ENCODE data around the gene SYNPR.

GRCh38 chr3:63370094-63370493 lies 92.0 kb downstream of the SYNPR start:
- TF ChIP-seq, protein P1, sequence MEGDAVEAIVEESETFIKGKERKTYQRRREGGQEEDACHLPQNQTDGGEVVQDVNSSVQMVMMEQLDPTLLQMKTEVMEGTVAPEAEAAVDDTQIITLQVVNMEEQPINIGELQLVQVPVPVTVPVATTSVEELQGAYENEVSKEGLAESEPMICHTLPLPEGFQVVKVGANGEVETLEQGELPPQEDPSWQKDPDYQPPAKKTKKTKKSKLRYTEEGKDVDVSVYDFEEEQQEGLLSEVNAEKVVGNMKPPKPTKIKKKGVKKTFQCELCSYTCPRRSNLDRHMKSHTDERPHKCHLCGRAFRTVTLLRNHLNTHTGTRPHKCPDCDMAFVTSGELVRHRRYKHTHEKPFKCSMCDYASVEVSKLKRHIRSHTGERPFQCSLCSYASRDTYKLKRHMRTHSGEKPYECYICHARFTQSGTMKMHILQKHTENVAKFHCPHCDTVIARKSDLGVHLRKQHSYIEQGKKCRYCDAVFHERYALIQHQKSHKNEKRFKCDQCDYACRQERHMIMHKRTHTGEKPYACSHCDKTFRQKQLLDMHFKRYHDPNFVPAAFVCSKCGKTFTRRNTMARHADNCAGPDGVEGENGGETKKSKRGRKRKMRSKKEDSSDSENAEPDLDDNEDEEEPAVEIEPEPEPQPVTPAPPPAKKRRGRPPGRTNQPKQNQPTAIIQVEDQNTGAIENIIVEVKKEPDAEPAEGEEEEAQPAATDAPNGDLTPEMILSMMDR (IDR thresholded peaks at IDR 0.05; ENCODE audit: poor library complexity, severe bottlenecking) = no peak
- TF ChIP-seq POLR2AphosphoS5 (IDR thresholded peaks at IDR 0.05) = no peak
- TF ChIP-seq, protein P2, sequence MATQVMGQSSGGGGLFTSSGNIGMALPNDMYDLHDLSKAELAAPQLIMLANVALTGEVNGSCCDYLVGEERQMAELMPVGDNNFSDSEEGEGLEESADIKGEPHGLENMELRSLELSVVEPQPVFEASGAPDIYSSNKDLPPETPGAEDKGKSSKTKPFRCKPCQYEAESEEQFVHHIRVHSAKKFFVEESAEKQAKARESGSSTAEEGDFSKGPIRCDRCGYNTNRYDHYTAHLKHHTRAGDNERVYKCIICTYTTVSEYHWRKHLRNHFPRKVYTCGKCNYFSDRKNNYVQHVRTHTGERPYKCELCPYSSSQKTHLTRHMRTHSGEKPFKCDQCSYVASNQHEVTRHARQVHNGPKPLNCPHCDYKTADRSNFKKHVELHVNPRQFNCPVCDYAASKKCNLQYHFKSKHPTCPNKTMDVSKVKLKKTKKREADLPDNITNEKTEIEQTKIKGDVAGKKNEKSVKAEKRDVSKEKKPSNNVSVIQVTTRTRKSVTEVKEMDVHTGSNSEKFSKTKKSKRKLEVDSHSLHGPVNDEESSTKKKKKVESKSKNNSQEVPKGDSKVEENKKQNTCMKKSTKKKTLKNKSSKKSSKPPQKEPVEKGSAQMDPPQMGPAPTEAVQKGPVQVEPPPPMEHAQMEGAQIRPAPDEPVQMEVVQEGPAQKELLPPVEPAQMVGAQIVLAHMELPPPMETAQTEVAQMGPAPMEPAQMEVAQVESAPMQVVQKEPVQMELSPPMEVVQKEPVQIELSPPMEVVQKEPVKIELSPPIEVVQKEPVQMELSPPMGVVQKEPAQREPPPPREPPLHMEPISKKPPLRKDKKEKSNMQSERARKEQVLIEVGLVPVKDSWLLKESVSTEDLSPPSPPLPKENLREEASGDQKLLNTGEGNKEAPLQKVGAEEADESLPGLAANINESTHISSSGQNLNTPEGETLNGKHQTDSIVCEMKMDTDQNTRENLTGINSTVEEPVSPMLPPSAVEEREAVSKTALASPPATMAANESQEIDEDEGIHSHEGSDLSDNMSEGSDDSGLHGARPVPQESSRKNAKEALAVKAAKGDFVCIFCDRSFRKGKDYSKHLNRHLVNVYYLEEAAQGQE (IDR thresholded peaks at IDR 0.05; ENCODE audit: borderline replicate concordance) = no peak
- TF ChIP-seq TAF1 (IDR thresholded peaks at IDR 0.05; ENCODE audit: low read depth) = no peak
- TF ChIP-seq RAD21 (conservative IDR thresholded peaks at IDR 0.05) = no peak
- no peak for TF ChIP-seq EZH2 (IDR thresholded peaks at IDR 0.05; ENCODE audit: borderline replicate concordance, insufficient read depth, low read length, poor library complexity, severe bottlenecking)
- TF ChIP-seq SMC3 (conservative IDR thresholded peaks at IDR 0.05; ENCODE audit: poor library complexity) = no peak
- no peak for TF ChIP-seq EP300 (conservative IDR thresholded peaks at IDR 0.05; ENCODE audit: poor library complexity, severe bottlenecking)
- no peak for TF ChIP-seq MXI1 (conservative IDR thresholded peaks at IDR 0.05; ENCODE audit: poor library complexity, severe bottlenecking)
